Stimulated activated naive CD4-positive, alpha-beta T cell treated with Interleukin-2 at 50 U/mL for 16 hours (primary cell): ENCODE measurements around the gene DLG2.
"Not testable (repeated sequence)": the region's sequence is repeated elsewhere in the genome, so short reads cannot be mapped to it uniquely, and the experiment has no call there.

ENCODE experiments used
- DNase-seq: peaks from one replicate; lab custom pipeline; 2025; lab: John Stamatoyannopoulos, UW

The DLG2 gene

GRCh38 chr11:83455356-83455755 is 2171.8 kb downstream of the DLG2 start:
- DNase-seq: no peak

GRCh38 chr11:83454674-83455073 is 2172.5 kb downstream of the DLG2 start:
- DNase-seq: no peak

DNA sequence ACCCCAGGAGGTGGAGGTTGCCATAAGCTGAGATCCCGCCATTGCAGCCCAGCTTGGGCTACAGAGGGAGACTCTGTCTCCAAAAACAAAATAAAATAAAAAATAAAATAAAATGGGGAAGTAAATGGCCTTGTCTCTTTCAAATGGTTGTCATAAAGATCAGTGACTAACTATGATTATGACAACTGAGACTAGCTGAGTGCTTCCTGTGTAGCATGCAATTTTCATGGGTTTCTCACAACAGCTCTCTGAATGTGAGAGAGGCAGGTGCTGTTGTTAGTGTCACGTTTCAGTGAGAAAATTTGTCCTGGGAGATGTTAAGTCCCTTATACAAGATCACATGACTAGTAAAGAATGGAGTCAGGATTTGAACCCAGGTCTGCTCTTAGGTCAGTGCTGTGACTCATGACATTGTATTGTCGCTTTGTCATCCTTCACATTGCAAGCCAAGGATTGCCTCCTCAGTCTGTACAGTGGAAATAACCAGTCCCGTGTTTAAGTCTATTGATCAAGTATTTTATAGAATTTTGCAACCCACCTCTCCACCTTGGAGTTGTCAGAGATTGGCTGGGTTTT is 2177.7 kb downstream of the DLG2 start:
- no peak for DNase-seq

DNA sequence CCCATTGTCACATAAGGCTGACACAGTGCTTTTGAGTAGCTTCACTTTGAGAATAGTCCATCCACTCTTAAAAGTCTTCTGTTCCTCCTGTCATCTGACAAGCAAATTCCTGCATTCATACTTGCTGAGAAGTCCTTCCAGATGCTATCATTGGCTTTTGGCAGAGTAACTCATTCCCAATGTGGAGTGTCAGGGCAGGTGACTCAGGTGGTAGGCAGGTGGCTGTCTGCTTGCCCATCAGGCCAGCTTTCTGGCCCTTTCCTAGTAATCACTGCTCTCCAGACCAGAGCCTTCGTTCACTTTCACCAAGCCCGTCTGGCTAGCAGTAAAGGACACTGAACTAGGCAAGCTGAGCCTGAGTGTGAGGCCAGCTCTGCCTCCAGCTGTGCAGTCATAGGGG is 2178.5 kb downstream of the DLG2 start:
- no peak for DNase-seq

DNA sequence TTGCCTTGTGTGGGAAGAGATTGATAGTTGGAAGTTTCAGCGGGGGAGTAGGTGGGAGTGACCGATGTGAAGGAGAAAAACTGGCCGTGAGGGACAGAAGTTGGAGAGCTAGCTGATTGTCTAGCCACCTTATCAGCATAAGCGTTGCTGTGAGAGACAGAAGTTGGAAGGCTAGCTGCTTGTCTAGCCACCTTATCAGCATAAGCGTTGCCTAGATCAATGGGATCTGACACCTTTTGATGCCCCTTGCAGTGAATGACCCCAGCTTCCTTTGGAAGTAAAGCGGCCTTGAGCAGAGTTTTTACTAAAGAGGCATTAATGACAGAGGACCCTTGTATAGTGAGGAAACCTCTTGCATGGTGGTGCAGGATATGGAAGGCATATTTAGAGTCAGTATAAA is 2183.3 kb downstream of the DLG2 start:
- DNase-seq: not testable (repeated sequence)

GRCh38 chr11:83441601-83442000 is 2185.5 kb downstream of the DLG2 start:
- DNase-seq: no peak

- DNase-seq: no peak
These were observed 2186.0 kb downstream of the DLG2 start for GRCh38 chr11:83441171-83441570.

GRCh38 chr11:83438438-83438837 is 2188.7 kb downstream of the DLG2 start:
- no peak for DNase-seq

- no peak for DNase-seq
These were observed 2189.2 kb downstream of the DLG2 start for GRCh38 chr11:83437939-83438338.

DNA sequence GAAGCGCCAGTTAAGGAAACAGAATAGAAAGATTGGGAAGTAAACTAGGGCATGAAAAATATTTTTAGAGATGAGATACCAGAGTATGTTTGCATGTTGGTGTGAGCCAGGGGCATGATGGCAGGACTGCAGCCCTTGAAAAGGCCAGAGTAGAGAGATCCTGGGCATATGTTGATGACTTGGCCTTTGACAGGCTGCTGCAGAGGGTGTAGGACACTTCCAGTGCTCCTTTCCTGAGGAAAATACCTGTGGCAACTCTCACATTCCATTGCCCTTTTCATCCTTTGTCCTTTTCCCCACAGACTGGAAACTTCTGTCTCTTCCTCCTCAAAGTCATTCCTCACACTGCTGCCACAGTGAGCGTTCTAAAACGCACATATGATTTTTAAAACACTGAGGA is 2190.3 kb downstream of the DLG2 start:
- DNase-seq: no peak

DNA sequence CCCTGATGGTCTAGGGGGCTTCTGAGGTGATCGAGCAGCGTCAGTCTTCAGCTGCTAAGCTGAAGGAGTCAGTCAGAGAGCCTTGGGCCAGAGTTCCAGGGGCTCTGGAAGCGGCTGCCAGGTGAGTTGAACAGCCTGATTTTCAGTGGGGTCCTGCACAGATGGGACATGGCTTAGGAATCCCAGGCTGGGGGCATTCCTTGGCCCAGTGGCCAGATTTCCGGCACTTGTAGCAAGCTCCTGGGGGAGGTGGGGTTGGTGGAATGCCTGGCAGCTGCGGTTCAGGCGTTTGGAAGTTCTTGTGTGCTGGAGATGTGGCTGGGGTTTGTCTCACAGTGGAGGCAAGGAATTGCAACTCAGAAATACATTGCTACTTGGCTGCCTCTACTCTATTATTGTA is 2192.3 kb downstream of the DLG2 start:
- DNase-seq: not testable (repeated sequence)

- no peak for DNase-seq
These were observed 2199.2 kb downstream of the DLG2 start for GRCh38 chr11:83427943-83428342.

- no peak for DNase-seq
These were observed 2199.6 kb downstream of the DLG2 start for GRCh38 chr11:83427501-83427900.

- DNase-seq: no peak
These were observed 2202.0 kb downstream of the DLG2 start for GRCh38 chr11:83425137-83425466.

- DNase-seq: no peak
These were observed 2202.6 kb downstream of the DLG2 start for GRCh38 chr11:83424376-83425136.

GRCh38 chr11:83422641-83423040 is 2204.5 kb downstream of the DLG2 start:
- not testable (repeated sequence) for DNase-seq

DNA sequence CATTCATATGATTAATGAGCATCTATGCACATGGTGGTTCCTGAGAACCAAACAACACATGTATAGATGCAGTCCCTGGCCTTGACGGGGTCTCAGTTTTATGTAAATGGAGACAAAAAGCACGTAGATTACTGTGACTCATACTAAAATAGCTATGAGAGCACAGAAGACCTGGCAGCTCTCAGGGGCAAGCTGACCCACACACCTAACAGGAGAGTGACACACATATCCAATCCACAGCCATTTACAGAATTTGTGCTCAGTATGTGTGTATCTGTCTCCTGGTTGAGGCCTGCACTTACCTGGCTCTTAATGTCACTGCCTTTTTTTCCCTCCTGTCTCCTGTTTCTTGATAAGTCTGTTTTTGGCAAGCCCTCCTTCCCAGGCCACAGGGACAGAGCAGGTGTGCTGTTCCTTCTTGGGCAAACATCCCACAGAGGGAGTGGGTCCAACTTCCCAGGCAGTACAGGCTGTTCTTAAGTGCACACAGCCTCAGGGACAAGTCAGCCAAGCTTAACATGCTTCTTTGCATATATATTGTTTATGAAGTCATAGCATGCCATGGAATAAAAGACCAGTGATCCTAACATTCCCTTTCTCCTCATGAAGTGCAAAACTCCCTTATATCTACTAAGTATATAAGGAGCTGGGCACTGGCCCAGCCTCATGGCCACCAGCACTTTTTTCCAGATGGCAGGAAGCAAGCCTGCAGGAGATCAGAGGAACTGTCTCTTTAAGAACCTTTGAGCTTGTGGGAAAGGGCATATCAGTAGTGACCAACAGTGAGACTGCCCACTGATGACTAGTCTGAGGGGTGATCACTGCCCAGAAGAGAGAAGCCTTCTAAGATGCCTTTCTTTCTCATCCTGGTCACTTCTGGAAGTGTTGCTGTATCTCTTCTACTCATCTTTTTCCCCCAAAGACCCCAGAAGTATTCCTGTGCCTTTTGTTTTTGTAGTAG is 2216.3 kb downstream of the DLG2 start:
- no peak for DNase-seq

GRCh38 chr11:83409891-83410290 is 2217.3 kb downstream of the DLG2 start:
- DNase-seq: no peak

- no peak for DNase-seq
These were observed 2217.7 kb downstream of the DLG2 start for GRCh38 chr11:83409476-83409875.

DNA sequence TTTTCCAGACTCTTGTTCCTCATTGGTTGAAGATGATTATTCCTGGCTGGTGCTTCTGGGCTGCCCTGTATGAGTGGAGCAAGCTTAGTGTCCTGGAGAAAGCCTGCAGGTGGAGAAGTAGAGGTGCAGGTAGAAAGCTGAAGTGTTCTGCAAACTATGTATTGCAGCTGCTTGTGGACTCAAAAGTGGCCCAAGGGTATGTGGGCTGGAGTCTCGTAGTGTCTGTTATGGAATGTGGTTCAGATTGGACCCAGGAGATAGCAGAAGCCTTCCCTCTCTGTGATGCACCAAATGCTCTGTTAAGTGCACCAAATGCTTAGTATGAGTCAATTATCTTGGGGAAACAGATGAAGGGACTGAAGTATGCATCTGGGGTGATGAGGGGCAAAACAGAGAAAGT is 2218.2 kb downstream of the DLG2 start:
- DNase-seq: no peak
